Esophagus squamous epithelium (tissue), 5 donors: ENCODE data around the gene PTPRN2. TPM values are rescaled to one million over a fixed set of nuclear protein-coding genes. Genes with fewer than 3 reads are reported as not detected.

Experiments used
- DNase-seq: peaks from one replicate; lab custom pipeline; 2025; lab: John Stamatoyannopoulos, UW
- H3K27ac ChIP-seq, 4 donors: fragments of 200-600 bp; sonication (generic); one replicate each; pipeline ENCODE4 v1.5.1; 2016 to 2019; ENCODE audit warnings: mild to moderate bottlenecking in 1 of 4
- H3K27me3 ChIP-seq, 4 donors: fragments of 200-600 bp; sonication (generic); 1 replicate in 3 of 4; 2 replicates in 1 of 4; pipeline versions ENCODE4 v1.5.1 to v1.6.0; 2017 to 2021; ENCODE audit warnings: antibody characterized with exemption in 1 of 4
- H3K36me3 ChIP-seq, 3 donors: fragments of 200-600 bp; sonication (generic); one replicate each; pipeline ENCODE4 v1.5.1; 2016 to 2019
- H3K4me1 ChIP-seq, 3 donors: fragments of 200-600 bp; sonication (generic); one replicate each; pipeline ENCODE4 v1.5.1; 2017 to 2019
- H3K4me3 ChIP-seq, 4 donors: fragments of 200-600 bp; sonication (generic); 1 replicate in 3 of 4; 2 replicates in 1 of 4; pipeline ENCODE4 v1.5.1; 2016 to 2019; ENCODE audit warnings: mild to moderate bottlenecking in 2 of 4, moderate library complexity in 1 of 4
- H3K9me3 ChIP-seq, 3 donors: fragments of 200-600 bp; sonication (generic); one replicate each; pipeline ENCODE4 v1.5.1; 2016 to 2019
- CTCF ChIP-seq, 6 experiments: fragments of 450-650 bp in 4 of 6; fragments of 200-600 bp in 2 of 6; sonication (generic) in 2 of 6; IDR thresholded peaks; one replicate each; pipeline ENCODE4 v1.5.1; 2016 to 2019; ENCODE audit warnings: antibody characterized with exemption in 6 of 6, mild to moderate bottlenecking in 4 of 6, moderate library complexity in 4 of 6
- POLR2A ChIP-seq, 4 donors: fragments of 450-650 bp; IDR thresholded peaks; one replicate each; pipeline ENCODE4 v1.6.1; 2017; ENCODE audit warnings: antibody characterized with exemption in 4 of 4, mild to moderate bottlenecking in 4 of 4, moderate library complexity in 3 of 4
- WGBS, 2 donors: methylation state at CpG; one replicate each; pipeline ENCODE4 v1.1.5; 2018; 5-methylcytosine and 5-hydroxymethylcytosine counted together
- intact Hi-C: fragments of 100-400 bp; cut with DNase I; formaldehyde crosslinking; loops from one replicate; pipeline ENCODE4 v1.15.0; 2022
- total RNA-seq, 4 donors: library from RNA; depleted of rRNA; stranded (reverse); fragments of >200 nt; gene quantifications; one replicate each; pipeline ENCODE4 v1.1.0, GENCODE V29; 2016
- donor health status: DM: yes; HTN: yes; CAD: no.

Gene PTPRN2
- total RNA-seq, 4 donors from 2014 or later = 0.38 to 2.7 (median 1.0) TPM

DNA sequence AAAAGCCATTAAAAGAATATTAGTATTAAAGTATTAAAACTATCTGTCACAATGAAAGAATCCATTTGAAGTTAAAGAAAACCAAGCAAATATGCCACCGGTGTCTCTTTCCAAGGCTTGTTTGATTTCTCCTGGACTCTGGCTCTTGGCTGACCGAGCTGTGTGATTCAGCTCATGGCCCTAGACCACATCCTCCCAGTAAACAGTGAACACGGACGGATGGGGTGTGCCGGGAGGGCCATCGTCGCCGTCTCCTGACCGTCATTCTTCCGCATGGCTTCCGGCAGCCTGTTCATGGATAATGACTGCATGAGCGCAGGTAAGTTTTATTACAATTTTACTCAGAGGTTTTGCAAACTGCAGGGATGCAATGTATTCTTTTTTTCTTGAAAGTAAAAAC is 1032.3 kb downstream of the PTPRN2 start:
- Histone ChIP-seq H3K27me3 (no peaks in the 10 kb centered on the region), H3K9me3 (no peaks in the 10 kb centered on the region), H3K36me3 (no peaks in the 10 kb centered on the region), H3K27ac (no peak overlapping the region), H3K4me3 (no peak overlapping the region), H3K4me1 (no peaks in the 10 kb centered on the region)
- TF ChIP-seq POLR2A (IDR thresholded peaks at IDR 0.05) = no peak
- TF ChIP-seq CTCF (IDR thresholded peaks at IDR 0.05) = no peak
- WGBS, 2 donors = 67 to 72% methylated on average over 12 of the region's 12 CpGs
- intact Hi-C loops = no loop called here
- no peak for DNase-seq

- Histone ChIP-seq H3K27me3 (no peaks in the 10 kb centered on the region), H3K36me3 (no peaks in the 10 kb centered on the region), H3K4me3 (no peak overlapping the region), H3K9me3 (no peaks in the 10 kb centered on the region), H3K27ac (no peak overlapping the region), H3K4me1 (no peaks in the 10 kb centered on the region)
- DNase-seq = no peak
- WGBS, 2 donors = 85 to 88% methylated on average over 21 to 27 of the region's 28 CpGs
- TF ChIP-seq POLR2A (IDR thresholded peaks at IDR 0.05) = no peak
- TF ChIP-seq CTCF (IDR thresholded peaks at IDR 0.05) = no peak
- intact Hi-C loops = no loop called here
Measured at GRCh38 chr7:157554393-157555238, 1033.0 kb downstream of the PTPRN2 start.

DNA sequence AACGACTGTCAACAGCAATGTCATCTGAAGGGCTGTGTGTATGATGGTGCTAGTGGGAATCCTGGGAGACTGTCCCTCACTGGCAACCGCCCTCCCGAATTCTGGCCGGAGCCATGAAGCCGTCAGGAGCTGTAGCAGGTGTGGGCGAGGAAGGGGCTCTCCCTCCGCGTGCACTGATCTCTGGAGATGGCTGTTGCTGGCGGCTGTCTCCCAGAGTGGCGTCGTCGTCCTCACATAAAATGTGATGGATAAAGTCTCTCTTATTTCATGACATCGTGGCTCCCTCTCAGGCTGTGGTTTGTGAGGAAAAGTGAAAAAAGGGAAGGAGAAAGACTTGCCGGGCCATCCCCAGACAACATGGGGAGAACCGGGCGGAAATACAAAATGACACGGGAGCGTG is 1034.4 kb downstream of the PTPRN2 start:
- H3K27ac ChIP-seq = no peak overlapping the region
- H3K9me3 ChIP-seq = no peaks in the 10 kb centered on the region
- intact Hi-C loops = no loop called here
- no peak for DNase-seq
- H3K36me3 ChIP-seq = no peaks in the 10 kb centered on the region
- TF ChIP-seq POLR2A (IDR thresholded peaks at IDR 0.05) (no peak), CTCF (IDR thresholded peaks at IDR 0.05) (no peak)
- no peaks in the 10 kb centered on the region for H3K27me3 ChIP-seq
- H3K4me3 ChIP-seq = no peak overlapping the region
- WGBS, 2 donors = 87 to 88% methylated on average over 17 to 18 of the region's 18 CpGs
- no peaks in the 10 kb centered on the region for H3K4me1 ChIP-seq

DNA sequence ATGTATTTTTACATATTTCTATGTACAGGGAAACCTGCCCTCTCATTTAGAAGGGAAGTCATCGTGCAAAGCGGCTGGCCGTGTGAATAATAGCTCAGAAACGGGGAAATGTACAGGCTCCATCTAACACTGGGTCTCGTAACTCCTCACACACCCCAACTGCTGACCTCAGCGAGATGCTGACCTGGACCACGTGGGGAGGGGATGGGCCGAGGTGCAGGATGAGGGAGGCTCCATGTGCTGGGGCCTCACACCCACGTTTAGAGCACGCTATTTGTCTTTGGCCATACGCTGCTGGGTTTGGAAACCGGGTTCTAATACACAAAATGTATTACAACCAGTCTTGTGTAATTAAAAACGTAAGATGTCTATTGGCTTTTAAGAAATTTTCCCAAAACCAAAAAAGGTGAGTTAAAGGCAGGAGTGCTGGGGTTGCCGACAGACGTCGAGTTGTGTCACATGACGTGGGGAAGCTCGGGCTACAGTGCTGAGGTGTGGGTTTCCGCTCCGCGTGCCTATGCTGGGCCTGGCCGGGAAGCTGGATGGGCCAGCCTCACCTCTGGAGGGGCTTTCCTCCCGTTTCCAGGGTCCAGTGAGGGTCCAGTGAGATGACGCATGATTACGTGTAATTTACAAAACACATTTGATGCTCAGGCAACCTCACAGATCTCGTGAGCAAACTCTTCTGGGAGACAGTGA is 1035.2 kb downstream of the PTPRN2 start:
- TF ChIP-seq CTCF (IDR thresholded peaks at IDR 0.05) (no peak), POLR2A (IDR thresholded peaks at IDR 0.05) (no peak)
- no peaks in the 10 kb centered on the region for H3K27me3 ChIP-seq
- 84 to 87% methylated on average over 26 of the region's 26 CpGs for WGBS, 2 donors
- no peaks in the 10 kb centered on the region for H3K36me3 ChIP-seq
- no peaks in the 10 kb centered on the region for H3K4me1 ChIP-seq
- no peak overlapping the region for H3K4me3 ChIP-seq
- H3K27ac ChIP-seq = no peak overlapping the region
- H3K9me3 ChIP-seq = no peaks in the 10 kb centered on the region
- intact Hi-C loops = no loop called here
- no peak for DNase-seq
